GM12878 (cell line): ENCODE results near the gene ARL15. TPM values are rescaled to one million over a fixed set of nuclear protein-coding genes. Genes with fewer than 3 reads are reported as not detected.

ENCODE experiments used
- ATAC-seq: fragments of 200-7000 bp; cut with Tn5 transposase; 3 replicates; pipeline ENCODE4 v1.9.1; 2020; ENCODE audit warnings: mild to moderate bottlenecking, moderate library complexity
- BruUV-seq: library from RNA; stranded (reverse); fragments of 400-500 nt; replicated peaks from 2 replicates; lab custom pipeline; 2021; lab: Mats Ljungman, UMichigan
- CTCF ChIA-PET: fragments of 300-600 bp; sonication (Branson Sonifier 250); formaldehyde crosslinking; extraction: SDS; loops from one replicate; lab custom pipeline; 2021; ENCODE audit warnings: inconsistent platforms; lab: Yijun Ruan, JAX
- POLR2A ChIA-PET: fragments of 350-600 bp; formaldehyde crosslinking; extraction: SDS; loops from one replicate; lab custom pipeline; 2021; ENCODE audit warnings: inconsistent platforms; lab: Charles Lee
- RAD21 ChIA-PET: fragments of 300-600 bp; sonication (Branson Sonifier 250); formaldehyde crosslinking; loops from one replicate; lab custom pipeline; 2023; ENCODE audit warnings: antibody characterized with exemption; ENCODE audit not compliant: unreplicated experiment; lab: Charles Lee
- SMC1A ChIA-PET: fragments of 300-600 bp; sonication (Branson Sonifier 250); formaldehyde crosslinking; loops from one replicate; lab custom pipeline; 2023; ENCODE audit not compliant: unreplicated experiment, uncharacterized antibody; lab: Charles Lee
- DNase-seq: peaks from one replicate; pipeline ENCODE4 v3.0.0-alpha.2; 2011; ENCODE audit warnings: low read depth, low spot score
- FAIRE-seq: peaks from 3 replicates; lab custom pipeline; 2011; peaks lifted over from hg19 to GRCh38; lab: Jason Lieb, UNC
- H2AFZ ChIP-seq: 2 replicates; pipeline ENCODE4 v1.6.0; 2011; ENCODE audit warnings: low read depth, low read length, control low read depth; ENCODE audit not compliant: control insufficient read depth
- H3K27ac ChIP-seq: 2 replicates; pipeline ENCODE4 v1.5.1; 2011; ENCODE audit warnings: control low read depth; ENCODE audit not compliant: control insufficient read depth, insufficient read depth
- H3K27me3 ChIP-seq, 2 experiments: replicated peaks in 1 of 2; 2 replicates each; pipeline versions ENCODE4 v1.6.0 to v1.6.1; 2011; ENCODE audit warnings: low read length in 1 of 2; ENCODE audit not compliant: control insufficient read depth in 2 of 2, insufficient read depth in 2 of 2
- H3K36me3 ChIP-seq, 2 experiments: 2 replicates each; pipeline ENCODE4 v1.5.1; 2011; ENCODE audit warnings: low read length in 1 of 2; ENCODE audit not compliant: control insufficient read depth in 2 of 2, insufficient read depth in 2 of 2
- H3K4me1 ChIP-seq: 2 replicates; pipeline ENCODE4 v1.6.1; 2011; ENCODE audit warnings: mild to moderate bottlenecking, low read length, moderate library complexity, mixed read lengths; ENCODE audit not compliant: control insufficient read depth, insufficient read depth
- H3K4me2 ChIP-seq: 2 replicates; pipeline ENCODE4 v1.6.0; 2011; ENCODE audit warnings: control low read depth; ENCODE audit not compliant: control insufficient read depth, insufficient read depth
- H3K4me3 ChIP-seq: fragments of 200-600 bp; sonication (generic); 2 replicates; pipeline ENCODE4 v1.5.1; 2016
- H3K79me2 ChIP-seq: 2 replicates; pipeline ENCODE4 v1.6.0; 2011; ENCODE audit warnings: low read length; ENCODE audit not compliant: control insufficient read depth, insufficient read depth
- H3K9ac ChIP-seq: 2 replicates; pipeline ENCODE4 v1.8.0; 2011; ENCODE audit warnings: low read length, control low read depth, mixed read lengths; ENCODE audit not compliant: control insufficient read depth, insufficient read depth
- H3K9me3 ChIP-seq: replicated peaks from 3 replicates; pipeline ENCODE4 v1.5.1; 2011; ENCODE audit warnings: mild to moderate bottlenecking, low read length; ENCODE audit not compliant: control insufficient read depth, insufficient read depth
- H4K20me1 ChIP-seq: 2 replicates; pipeline ENCODE4 v1.6.0; 2011; ENCODE audit not compliant: control insufficient read depth, insufficient read depth
- ASH2L ChIP-seq: fragments of 300-600, 200-600 bp; sonication (generic); IDR thresholded peaks from 2 replicates; pipeline ENCODE4 v1.6.1; 2017; ENCODE audit warnings: low read depth, mild to moderate bottlenecking, borderline replicate concordance
- BRCA1 ChIP-seq: IDR thresholded peaks from 2 replicates; pipeline ENCODE4 v1.6.1; 2011; ENCODE audit warnings: low read depth, low read length, improper control_type of control experiment
- CBFB ChIP-seq: IDR thresholded peaks from 2 replicates; pipeline ENCODE4 v1.6.1; 2016; ENCODE audit warnings: antibody characterized with exemption, low read depth
- CBX5 ChIP-seq: sonication (generic); IDR thresholded peaks from 2 replicates; pipeline ENCODE4 v1.6.1; 2016; ENCODE audit warnings: low read depth, moderate library complexity, mild to moderate bottlenecking, inconsistent platforms
- CHD4 ChIP-seq: fragments of 200-600 bp; sonication (generic); IDR thresholded peaks from 2 replicates; pipeline ENCODE4 v1.6.1; 2016; ENCODE audit warnings: mild to moderate bottlenecking
- EZH2 ChIP-seq: IDR thresholded peaks from 2 replicates; pipeline ENCODE4 v1.6.1; 2012; ENCODE audit warnings: low read depth, mild to moderate bottlenecking, control low read depth, inconsistent platforms, low read length, borderline replicate concordance; ENCODE audit not compliant: control insufficient read depth
- HDAC6 ChIP-seq: fragments of 200-600 bp; sonication (generic); IDR thresholded peaks from one replicate; pipeline ENCODE4 v1.8.0; 2017; ENCODE audit warnings: antibody characterized with exemption; ENCODE audit not compliant: unreplicated experiment
- JUNB ChIP-seq: IDR thresholded peaks from 2 replicates; pipeline ENCODE4 v1.6.1; 2016; ENCODE audit warnings: antibody characterized with exemption, mild to moderate bottlenecking
- KLF5 ChIP-seq: fragments of 450-650 bp; IDR thresholded peaks from 2 replicates; pipeline ENCODE4 v1.6.1; 2014; ENCODE audit warnings: mild to moderate bottlenecking; ENCODE audit not compliant: partially characterized antibody
- MYB ChIP-seq: fragments of 150-350 bp; IDR thresholded peaks from 2 replicates; pipeline ENCODE4 v1.6.1; 2014; ENCODE audit warnings: mild to moderate bottlenecking, low read depth, low read length, borderline replicate concordance
- RAD21 ChIP-seq: IDR thresholded peaks from 2 replicates; pipeline ENCODE4 v1.6.1; 2011; ENCODE audit warnings: mild to moderate bottlenecking, low read depth, low read length, moderate library complexity; ENCODE audit not compliant: insufficient read depth
- RAD51 ChIP-seq: fragments of 450-650 bp; IDR thresholded peaks from 2 replicates; pipeline ENCODE4 v1.6.1; 2016; ENCODE audit warnings: moderate library complexity, mild to moderate bottlenecking, inconsistent platforms
- STAT1 ChIP-seq: fragments of 450-650 bp; conservative IDR thresholded peaks from 2 replicates; pipeline ENCODE4 v1.6.1; 2014; ENCODE audit warnings: antibody characterized with exemption, mild to moderate bottlenecking
- SUZ12 ChIP-seq: fragments of 200-600 bp; sonication (generic); IDR thresholded peaks from one replicate; pipeline ENCODE4 v1.6.1; 2018; ENCODE audit warnings: antibody characterized with exemption, mild to moderate bottlenecking; ENCODE audit not compliant: unreplicated experiment
- TCF12 ChIP-seq: IDR thresholded peaks from 2 replicates; pipeline ENCODE4 v1.6.1; 2011; ENCODE audit warnings: low read depth, mild to moderate bottlenecking, low read length
- TCF3 ChIP-seq: IDR thresholded peaks from 2 replicates; pipeline ENCODE4 v1.6.1; 2012; ENCODE audit warnings: low read depth, mild to moderate bottlenecking, low read length, borderline replicate concordance; ENCODE audit not compliant: insufficient read depth
- YBX1 ChIP-seq: fragments of 450-650 bp; IDR thresholded peaks from 2 replicates; pipeline ENCODE4 v1.6.1; 2016; ENCODE audit warnings: antibody characterized with exemption
- ZNF274 ChIP-seq: IDR thresholded peaks from one replicate; pipeline ENCODE4 v1.8.0; 2011; ENCODE audit not compliant: insufficient read length, insufficient read depth
- ZNF384 ChIP-seq: IDR thresholded peaks from 2 replicates; pipeline ENCODE4 v1.6.1; 2012; ENCODE audit warnings: low read depth, mild to moderate bottlenecking, low read length, improper control_type of control experiment, borderline replicate concordance
- WGBS: methylation state at CpG from one replicate; pipeline ENCODE4 v1.1.6; 2016; ENCODE audit warnings: low lambda C conversion rate; ENCODE audit not compliant: insufficient replicate concordance, insufficient coverage; ENCODE audit errors: missing lambda C conversion rate; 5-methylcytosine and 5-hydroxymethylcytosine counted together
- in situ Hi-C: fragments of 300-500 bp; cut with MboI; formaldehyde crosslinking; loops from 9 replicates; pipeline ENCODE4 v1.14.3; 2018; ENCODE audit warnings: mixed read lengths
- intact Hi-C: fragments of 100-400 bp; cut with micrococcal nuclease; formaldehyde crosslinking; loops from one replicate; pipeline ENCODE4 v1.14.2; 2022; ENCODE audit not compliant: unreplicated experiment
- polyA plus RNA-seq, 11 experiments: library from polyadenylated mRNA; depleted of rRNA in 4 of 11; unstranded in 6 of 11; stranded (reverse) in 5 of 11; fragments of >200 nt; fragmentation: Nextera tagmentation in 4 of 11; fragmentation: Illumina TruSeq in 1 of 11; extraction: Ambion mirVana in 4 of 11; extraction: Trizol in 1 of 11; gene quantifications; 1 replicate in 1 of 11; 2 replicates in 10 of 11; pipeline versions ENCODE4 v1.2.1 to v1.2.3, GENCODE V29; 2011 to 2016; ENCODE audit warnings: inconsistent platforms in 2 of 11, missing spikeins in 2 of 11, low read depth in 1 of 11
- total RNA-seq, 4 experiments: library from RNA; depleted of rRNA in 3 of 4; stranded (reverse); fragments of >200 nt in 3 of 4; fragmentation: Illumina TruSeq in 1 of 4; extraction: Trizol in 1 of 4; gene quantifications; 2 replicates each; pipeline versions ENCODE4 v1.2.1 to v1.2.3, GENCODE V29; 2013 to 2021
- TF ChIP-seq, protein P1 (sequence below): fragments of 450-650 bp; IDR thresholded peaks from 2 replicates; pipeline ENCODE4 v1.6.1; 2017; ENCODE audit warnings: antibody characterized with exemption, mild to moderate bottlenecking, moderate library complexity

Gene ARL15
- total and polyA plus RNA-seq, 10 of the 15 experiments (the other 5 are each of a cell fraction or from before 2014, with no cell fraction given): 3.6 to 11.0 (median 7.7) TPM

DNA sequence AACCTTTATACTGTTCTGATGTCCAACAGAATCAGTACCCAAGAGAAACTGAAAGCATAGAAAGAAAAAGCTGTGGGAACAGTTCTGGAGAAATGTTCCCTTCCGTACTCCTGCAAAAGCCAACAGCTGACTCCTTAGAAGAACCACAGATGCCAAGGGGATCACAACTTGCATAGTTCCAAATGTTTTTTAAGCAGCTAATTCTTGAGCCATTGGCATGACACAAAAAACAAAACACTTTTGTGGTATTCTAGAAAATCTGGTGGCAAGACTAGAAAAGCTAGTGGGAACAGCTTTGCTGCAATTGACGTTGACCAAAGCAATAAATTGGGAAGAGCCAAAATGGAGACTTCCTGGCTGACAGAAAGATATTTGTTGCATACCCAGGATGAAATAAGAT lies 189.9 kb downstream of the ARL15 start:
- no peaks in the 10 kb centered on the region for H4K20me1 ChIP-seq
- WGBS: 100% methylated on average over 2 of the region's 2 CpGs
- in situ Hi-C loops: no loop called here

DNA sequence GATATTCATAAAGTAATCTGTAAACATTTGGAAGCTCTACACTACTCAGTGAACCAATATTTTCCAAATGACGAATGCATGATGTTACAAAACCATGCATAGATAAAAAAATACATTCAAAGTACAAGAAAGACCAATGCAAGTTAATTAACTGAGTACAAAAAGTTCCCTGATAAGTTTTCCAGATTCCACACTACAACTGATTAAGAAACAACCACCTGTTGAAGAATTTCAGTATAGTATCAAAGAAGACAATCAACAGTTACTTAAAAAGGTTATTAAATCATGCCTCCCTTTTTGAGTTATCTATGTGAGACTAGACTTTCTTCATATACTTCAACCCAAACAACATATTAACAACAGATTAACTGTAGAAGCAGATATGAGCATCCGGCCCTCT lies 192.4 kb downstream of the ARL15 start:
- ChIA-PET SMC1A (interaction anchor here (1.2 to 1.9 kb wide), 3 partner anchors 10 to 90 kb away, joined by 3 to 5 read pairs (median 5); no protein-coding TSS in a partner anchor), RAD21 (no interaction called here), CTCF (interaction anchor here (0.7 kb wide), 1 partner anchor 117 kb away, joined by 3 read pairs; no protein-coding TSS in a partner anchor), POLR2A (no interaction called here)
- H3K4me3 ChIP-seq: no peak overlapping the region
- H3K4me1 ChIP-seq: peaks cover 6% of the 10 kb centered on the region
- no peak overlapping the region for H3K9ac ChIP-seq
- DNase-seq: no peak
- no peaks in the 10 kb centered on the region for H3K9me3 ChIP-seq
- intact Hi-C loops: no loop called here
- in situ Hi-C loops: no loop called here
- 75% methylated on average over 2 of the region's 2 CpGs for WGBS
- no peaks in the 10 kb centered on the region for H4K20me1 ChIP-seq
- H3K27ac ChIP-seq: no peak overlapping the region
- no peak for FAIRE-seq
- no peaks in the 10 kb centered on the region for H3K27me3 ChIP-seq
- no peak overlapping the region for H2AFZ ChIP-seq
- no TSS peak for BruUV-seq
- H3K36me3 ChIP-seq: no peaks in the 10 kb centered on the region
- H3K4me2 ChIP-seq: no peak overlapping the region
- no peak for ATAC-seq
- H3K79me2 ChIP-seq: no peaks in the 10 kb centered on the region
- TF ChIP-seq, protein P1, sequence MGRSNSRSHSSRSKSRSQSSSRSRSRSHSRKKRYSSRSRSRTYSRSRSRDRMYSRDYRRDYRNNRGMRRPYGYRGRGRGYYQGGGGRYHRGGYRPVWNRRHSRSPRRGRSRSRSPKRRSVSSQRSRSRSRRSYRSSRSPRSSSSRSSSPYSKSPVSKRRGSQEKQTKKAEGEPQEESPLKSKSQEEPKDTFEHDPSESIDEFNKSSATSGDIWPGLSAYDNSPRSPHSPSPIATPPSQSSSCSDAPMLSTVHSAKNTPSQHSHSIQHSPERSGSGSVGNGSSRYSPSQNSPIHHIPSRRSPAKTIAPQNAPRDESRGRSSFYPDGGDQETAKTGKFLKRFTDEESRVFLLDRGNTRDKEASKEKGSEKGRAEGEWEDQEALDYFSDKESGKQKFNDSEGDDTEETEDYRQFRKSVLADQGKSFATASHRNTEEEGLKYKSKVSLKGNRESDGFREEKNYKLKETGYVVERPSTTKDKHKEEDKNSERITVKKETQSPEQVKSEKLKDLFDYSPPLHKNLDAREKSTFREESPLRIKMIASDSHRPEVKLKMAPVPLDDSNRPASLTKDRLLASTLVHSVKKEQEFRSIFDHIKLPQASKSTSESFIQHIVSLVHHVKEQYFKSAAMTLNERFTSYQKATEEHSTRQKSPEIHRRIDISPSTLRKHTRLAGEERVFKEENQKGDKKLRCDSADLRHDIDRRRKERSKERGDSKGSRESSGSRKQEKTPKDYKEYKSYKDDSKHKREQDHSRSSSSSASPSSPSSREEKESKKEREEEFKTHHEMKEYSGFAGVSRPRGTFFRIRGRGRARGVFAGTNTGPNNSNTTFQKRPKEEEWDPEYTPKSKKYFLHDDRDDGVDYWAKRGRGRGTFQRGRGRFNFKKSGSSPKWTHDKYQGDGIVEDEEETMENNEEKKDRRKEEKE: no peak
- TF ChIP-seq TCF12 (no peak), CHD4 (no peak), TCF3 (no peak), YBX1 (no peak), RAD21 (no peak), BRCA1 (no peak), ZNF274 (no peak), RAD51 (no peak), SUZ12 (no peak), ZNF384 (no peak), STAT1 (no peak), EZH2 (no peak)

More for the DNA sequence above, 189.9 kb downstream of the ARL15 start:
- Histone ChIP-seq H3K4me3 (no peak overlapping the region), H2AFZ (no peak overlapping the region), H3K9ac (no peak overlapping the region), H3K27me3 (no peaks in the 10 kb centered on the region), H3K79me2 (no peaks in the 10 kb centered on the region), H3K4me1 (peaks cover 6% of the 10 kb centered on the region), H3K27ac (no peak overlapping the region), H3K9me3 (no peaks in the 10 kb centered on the region), H3K4me2 (no peak overlapping the region), H3K36me3 (no peaks in the 10 kb centered on the region)
- TF ChIP-seq KLF5 (no peak), MYB (no peak), HDAC6 (no peak), ASH2L (no peak), CBX5 (no peak), CBFB (no peak), JUNB (no peak)
- intact Hi-C loops: no loop called here
- ATAC-seq (no peak), FAIRE-seq (no peak), DNase-seq (no peak)
- ChIA-PET RAD21 (no interaction called here), CTCF (no interaction called here), POLR2A (no interaction called here), SMC1A (no interaction called here)
- no TSS peak for BruUV-seq
